Right cardiac atrium (tissue), 5 donors: Measurements from ENCODE around the gene LINC00305. TPM values are rescaled to one million over a fixed set of nuclear protein-coding genes. Genes with fewer than 3 reads are reported as not detected.

Experiments
- ATAC-seq, 2 donors: fragments of 200-7000 bp; cut with Tn5 transposase; one replicate each; pipeline versions ENCODE4 v1.8.0 to v1.9.1; 2020; ENCODE audit warnings: moderate library complexity in 2 of 2, mild to moderate bottlenecking in 1 of 2
- DNase-seq, 3 donors: peaks; one replicate each; pipeline ENCODE4 v3.0.0-alpha.2; 2020
- H3K27ac ChIP-seq: one replicate; pipeline ENCODE4 v1.5.1; 2013; ENCODE audit warnings: mild to moderate bottlenecking, low read length, control low read depth, moderate library complexity
- H3K27me3 ChIP-seq: one replicate; pipeline ENCODE4 v1.6.1; 2013; ENCODE audit not compliant: control insufficient read depth, insufficient read depth
- H3K4me1 ChIP-seq: one replicate; pipeline ENCODE4 v1.6.1; 2013; ENCODE audit warnings: low read length; ENCODE audit not compliant: control insufficient read depth, insufficient read depth
- H3K4me3 ChIP-seq: one replicate; pipeline ENCODE4 v1.5.1; 2013; ENCODE audit warnings: low read length, control low read depth
- H3K9me3 ChIP-seq: one replicate; pipeline ENCODE4 v1.6.1; 2013; ENCODE audit warnings: low read length; ENCODE audit not compliant: control insufficient read depth
- WGBS: extraction: QIAGEN DNeasy Blood & Tissue Kit; methylation state at CpG from one replicate; pipeline ENCODE4 v1.1.7; 2013; 5-methylcytosine and 5-hydroxymethylcytosine counted together
- intact Hi-C, 4 donors: fragments of 100-400 bp; cut with DNase I; formaldehyde crosslinking; loops; one replicate each; pipeline versions ENCODE4 v1.11.0 to v1.14.0; 2022 to 2023
- polyA plus RNA-seq: library from polyadenylated mRNA; stranded (reverse); fragments of 200-250 nt; gene quantifications from one replicate; pipeline ENCODE4 v1.2.3, GENCODE V29; 2013
- total RNA-seq, 4 donors: library from RNA; stranded (reverse); fragmentation: NEBNext Ultra II Directional; extraction: Animal tissue kit (Norgen Biotek cat#: 25700); gene quantifications; one replicate each; pipeline ENCODE4 v1.2.1, GENCODE V29; 2021
- donor health status: healthy with polysubstance abuse.
- donor health status: DM: no; HTN: yes; CAD: no.
- donor health status: DM: no; HTN: no; CAD: no.
- donor health status: DM: no; HTN: yes; CAD: no; lungs with severe emphysema.
- donor health status: DM: yes; HTN: yes; CAD: no.

LINC00305 gene
- total and polyA plus RNA-seq, 5 donors = not detected

GRCh38 chr18:64164883-64165282, 16.0 kb upstream of the LINC00305 start:
- H3K27ac ChIP-seq = no peak overlapping the region
- no peak for ATAC-seq
- DNase-seq = no peak
- no peaks in the 10 kb centered on the region for H3K9me3 ChIP-seq
- no peaks in the 10 kb centered on the region for H3K27me3 ChIP-seq
- no peak overlapping the region for H3K4me3 ChIP-seq
- intact Hi-C loops = no loop called here
- 90% methylated on average over 4 of the region's 4 CpGs for WGBS
- no peaks in the 10 kb centered on the region for H3K4me1 ChIP-seq

- no peak for DNase-seq
- H3K4me3 ChIP-seq = no peak overlapping the region
- no peaks in the 10 kb centered on the region for H3K4me1 ChIP-seq
- no peaks in the 10 kb centered on the region for H3K27me3 ChIP-seq
- 90% methylated on average over 11 of the region's 11 CpGs for WGBS
- ATAC-seq = no peak
- no peak overlapping the region for H3K27ac ChIP-seq
- intact Hi-C loops = no loop called here
- H3K9me3 ChIP-seq = no peaks in the 10 kb centered on the region
Observed at GRCh38 chr18:64149916-64150438, 1.1 kb upstream of the LINC00305 start.

- intact Hi-C loops = no loop called here
- Histone ChIP-seq H3K27ac (no peak overlapping the region), H3K4me3 (no peak overlapping the region), H3K4me1 (no peaks in the 10 kb centered on the region), H3K9me3 (no peaks in the 10 kb centered on the region), H3K27me3 (no peaks in the 10 kb centered on the region)
- DNase-seq (no peak), ATAC-seq (no peak)
- WGBS = 87% methylated on average over 1 of the region's 1 CpG
Observed at GRCh38 chr18:64142904-64143303, 6.0 kb downstream of the LINC00305 start.

GRCh38 chr18:64137914-64138313, 11.0 kb downstream of the LINC00305 start:
- H3K4me3 ChIP-seq = no peak overlapping the region
- H3K4me1 ChIP-seq = no peaks in the 10 kb centered on the region
- no peak overlapping the region for H3K27ac ChIP-seq
- intact Hi-C loops = loop anchor here in 1 of 4 donors (5.0 to 10.0 kb wide), 2 partner anchors 57 to 309 kb away; no protein-coding TSS in a partner anchor
- no peaks in the 10 kb centered on the region for H3K9me3 ChIP-seq
- no peak for DNase-seq
- 71% methylated on average over 1 of the region's 1 CpG for WGBS
- no peaks in the 10 kb centered on the region for H3K27me3 ChIP-seq
- no peak for ATAC-seq

GRCh38 chr18:64134044-64134747, 14.7 kb downstream of the LINC00305 start:
- DNase-seq (no peak), ATAC-seq (no peak)
- Histone ChIP-seq H3K4me1 (no peaks in the 10 kb centered on the region), H3K27ac (no peak overlapping the region), H3K9me3 (no peaks in the 10 kb centered on the region), H3K27me3 (no peaks in the 10 kb centered on the region), H3K4me3 (no peak overlapping the region)
- WGBS = 85% methylated on average over 6 of the region's 6 CpGs
- intact Hi-C loops = loop anchor here in 1 of 4 donors (10.0 kb wide), 1 partner anchor 61 kb away; no protein-coding TSS in a partner anchor

GRCh38 chr18:64132871-64133270, 16.0 kb downstream of the LINC00305 start:
- DNase-seq = no peak
- intact Hi-C loops = loop anchor here in 1 of 4 donors (10.0 kb wide), 1 partner anchor 62 kb away; no protein-coding TSS in a partner anchor
- Histone ChIP-seq H3K27ac (no peak overlapping the region), H3K9me3 (no peaks in the 10 kb centered on the region), H3K4me1 (no peaks in the 10 kb centered on the region), H3K27me3 (no peaks in the 10 kb centered on the region), H3K4me3 (no peak overlapping the region)
- ATAC-seq = no peak
- 67% methylated on average over 2 of the region's 2 CpGs for WGBS

- WGBS = 96% methylated on average over 2 of the region's 2 CpGs
- Histone ChIP-seq H3K27ac (no peak overlapping the region), H3K4me1 (no peaks in the 10 kb centered on the region), H3K9me3 (no peaks in the 10 kb centered on the region), H3K27me3 (no peaks in the 10 kb centered on the region), H3K4me3 (no peak overlapping the region)
- DNase-seq (no peak), ATAC-seq (no peak)
- intact Hi-C loops = loop anchor here in 1 of 4 donors (10.0 kb wide), 1 partner anchor 63 kb away; no protein-coding TSS in a partner anchor
Observed at GRCh38 chr18:64131314-64131713, 17.6 kb downstream of the LINC00305 start.

- ATAC-seq = no peak
- Histone ChIP-seq H3K4me3 (no peak overlapping the region), H3K27me3 (no peaks in the 10 kb centered on the region), H3K27ac (no peak overlapping the region), H3K4me1 (no peaks in the 10 kb centered on the region), H3K9me3 (no peaks in the 10 kb centered on the region)
- intact Hi-C loops = no loop called here
- no peak for DNase-seq
- WGBS = 85% methylated on average over 2 of the region's 2 CpGs
Observed at GRCh38 chr18:64127172-64127571, 21.7 kb downstream of the LINC00305 start.

- DNase-seq (no peak), ATAC-seq (no peak)
- no peaks in the 10 kb centered on the region for H3K27me3 ChIP-seq
- no peaks in the 10 kb centered on the region for H3K4me1 ChIP-seq
- intact Hi-C loops = no loop called here
- no peak overlapping the region for H3K27ac ChIP-seq
- WGBS = 75% methylated on average over 1 of the region's 1 CpG
- H3K4me3 ChIP-seq = no peak overlapping the region
- no peaks in the 10 kb centered on the region for H3K9me3 ChIP-seq
Observed at GRCh38 chr18:64119916-64120315, 29.0 kb downstream of the LINC00305 start.

- Histone ChIP-seq H3K4me3 (no peak overlapping the region), H3K4me1 (no peaks in the 10 kb centered on the region), H3K27ac (no peak overlapping the region), H3K9me3 (no peaks in the 10 kb centered on the region), H3K27me3 (no peaks in the 10 kb centered on the region)
- no peak for ATAC-seq
- no peak for DNase-seq
- intact Hi-C loops = no loop called here
- WGBS = 91% methylated on average over 3 of the region's 3 CpGs
Observed at GRCh38 chr18:64118406-64118805, 30.5 kb downstream of the LINC00305 start.

- DNase-seq = no peak
- no peaks in the 10 kb centered on the region for H3K27me3 ChIP-seq
- no peaks in the 10 kb centered on the region for H3K4me1 ChIP-seq
- H3K4me3 ChIP-seq = no peak overlapping the region
- no peak overlapping the region for H3K27ac ChIP-seq
- no peaks in the 10 kb centered on the region for H3K9me3 ChIP-seq
- intact Hi-C loops = no loop called here
- no peak for ATAC-seq
- WGBS = 67% methylated on average over 5 of the region's 5 CpGs
Observed at GRCh38 chr18:64116571-64117175, 32.2 kb downstream of the LINC00305 start.
